Osteocyte (in vitro differentiated cells): ENCODE results near the gene ACADS. TPM values are rescaled to one million over a fixed set of nuclear protein-coding genes. Genes with fewer than 3 reads are reported as not detected.

Source experiments
- DNase-seq: peaks from one replicate; pipeline ENCODE4 v3.0.0; 2021; ENCODE audit warnings: mixed read lengths; ENCODE audit not compliant: unreplicated experiment; ENCODE audit errors: extremely low spot score
- H3K27ac Mint-ChIP-seq: one replicate; pipeline ENCODE4 v1.8.0; 2021; ENCODE audit warnings: mild to moderate bottlenecking, mixed read lengths; ENCODE audit not compliant: unreplicated experiment
- H3K27me3 Mint-ChIP-seq: one replicate; pipeline ENCODE4 v1.8.0; 2021; ENCODE audit warnings: mixed read lengths; ENCODE audit not compliant: unreplicated experiment
- H3K36me3 Mint-ChIP-seq: one replicate; pipeline ENCODE4 v1.8.0; 2021; ENCODE audit warnings: mixed read lengths; ENCODE audit not compliant: unreplicated experiment
- H3K4me1 Mint-ChIP-seq: one replicate; pipeline ENCODE4 v1.8.0; 2021; ENCODE audit warnings: mixed read lengths; ENCODE audit not compliant: unreplicated experiment
- H3K4me3 Mint-ChIP-seq: one replicate; pipeline ENCODE4 v1.8.0; 2021; ENCODE audit warnings: mild to moderate bottlenecking, moderate library complexity, mixed read lengths; ENCODE audit not compliant: unreplicated experiment
- H3K9me3 Mint-ChIP-seq: one replicate; pipeline ENCODE4 v1.8.0; 2021; ENCODE audit warnings: mixed read lengths; ENCODE audit not compliant: unreplicated experiment
- total RNA-seq: library from RNA; stranded (reverse); gene quantifications from 2 replicates; pipeline ENCODE4 v1.2.1, GENCODE V29; 2021
- TF ChIP-seq, protein P1 (sequence below): fragments of 200-600 bp; sonication (generic); IDR thresholded peaks from 2 replicates; pipeline ENCODE4 v1.5.0; 2021; ENCODE audit warnings: antibody characterized with exemption, mild to moderate bottlenecking, moderate library complexity

ACADS gene
- total RNA-seq, 1 donor from 2014 or later = 4.9 TPM

DNA sequence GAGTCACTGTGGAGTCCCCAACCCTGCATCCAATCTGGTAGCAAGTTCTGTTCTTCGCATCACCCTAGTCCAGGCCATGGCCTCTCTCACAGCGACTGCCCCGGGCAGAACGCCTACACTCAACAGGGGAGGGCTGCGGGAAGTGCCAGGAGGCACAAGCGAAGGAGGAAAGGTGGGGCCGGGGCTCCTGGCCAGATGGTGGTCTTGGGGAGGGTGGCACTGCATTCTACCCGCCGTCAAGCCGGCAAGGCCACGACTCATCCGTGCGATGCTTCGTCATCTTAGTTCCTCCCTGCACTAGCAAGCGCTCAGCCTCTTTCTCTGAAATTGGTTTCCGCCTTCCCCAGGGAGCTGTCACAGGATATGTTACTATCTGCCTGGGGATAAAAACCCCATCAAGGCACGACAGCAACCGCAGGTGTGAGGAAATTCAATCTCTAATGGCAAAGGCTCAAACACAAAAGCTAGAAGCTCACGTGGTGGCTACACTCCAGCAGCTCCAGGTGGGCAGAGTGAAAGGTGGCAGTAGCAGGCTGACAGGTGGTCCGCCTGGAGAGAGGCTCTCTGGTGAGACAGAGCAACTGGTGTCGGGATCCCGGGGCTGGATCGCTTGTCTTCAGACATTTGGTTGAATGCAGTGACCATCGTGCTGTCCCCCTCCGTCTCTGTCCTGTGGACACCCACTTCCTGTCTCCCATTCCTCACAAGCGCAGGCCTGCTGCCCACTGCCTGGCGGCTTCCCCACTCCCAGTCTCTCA lies 34.1 kb downstream of the ACADS start:
- H3K27me3 Mint-ChIP-seq = no peaks in the 10 kb centered on the region
- H3K4me3 Mint-ChIP-seq = no peak overlapping the region
- TF ChIP-seq, protein P1, sequence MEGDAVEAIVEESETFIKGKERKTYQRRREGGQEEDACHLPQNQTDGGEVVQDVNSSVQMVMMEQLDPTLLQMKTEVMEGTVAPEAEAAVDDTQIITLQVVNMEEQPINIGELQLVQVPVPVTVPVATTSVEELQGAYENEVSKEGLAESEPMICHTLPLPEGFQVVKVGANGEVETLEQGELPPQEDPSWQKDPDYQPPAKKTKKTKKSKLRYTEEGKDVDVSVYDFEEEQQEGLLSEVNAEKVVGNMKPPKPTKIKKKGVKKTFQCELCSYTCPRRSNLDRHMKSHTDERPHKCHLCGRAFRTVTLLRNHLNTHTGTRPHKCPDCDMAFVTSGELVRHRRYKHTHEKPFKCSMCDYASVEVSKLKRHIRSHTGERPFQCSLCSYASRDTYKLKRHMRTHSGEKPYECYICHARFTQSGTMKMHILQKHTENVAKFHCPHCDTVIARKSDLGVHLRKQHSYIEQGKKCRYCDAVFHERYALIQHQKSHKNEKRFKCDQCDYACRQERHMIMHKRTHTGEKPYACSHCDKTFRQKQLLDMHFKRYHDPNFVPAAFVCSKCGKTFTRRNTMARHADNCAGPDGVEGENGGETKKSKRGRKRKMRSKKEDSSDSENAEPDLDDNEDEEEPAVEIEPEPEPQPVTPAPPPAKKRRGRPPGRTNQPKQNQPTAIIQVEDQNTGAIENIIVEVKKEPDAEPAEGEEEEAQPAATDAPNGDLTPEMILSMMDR = no peak
- peaks cover 4% of the 10 kb centered on the region for H3K9me3 Mint-ChIP-seq
- H3K36me3 Mint-ChIP-seq = peaks cover 22% of the 10 kb centered on the region
- H3K4me1 Mint-ChIP-seq = peaks cover 26% of the 10 kb centered on the region
- H3K27ac Mint-ChIP-seq = peak overlapping the region; percentile 90
- DNase-seq = no peak

DNA sequence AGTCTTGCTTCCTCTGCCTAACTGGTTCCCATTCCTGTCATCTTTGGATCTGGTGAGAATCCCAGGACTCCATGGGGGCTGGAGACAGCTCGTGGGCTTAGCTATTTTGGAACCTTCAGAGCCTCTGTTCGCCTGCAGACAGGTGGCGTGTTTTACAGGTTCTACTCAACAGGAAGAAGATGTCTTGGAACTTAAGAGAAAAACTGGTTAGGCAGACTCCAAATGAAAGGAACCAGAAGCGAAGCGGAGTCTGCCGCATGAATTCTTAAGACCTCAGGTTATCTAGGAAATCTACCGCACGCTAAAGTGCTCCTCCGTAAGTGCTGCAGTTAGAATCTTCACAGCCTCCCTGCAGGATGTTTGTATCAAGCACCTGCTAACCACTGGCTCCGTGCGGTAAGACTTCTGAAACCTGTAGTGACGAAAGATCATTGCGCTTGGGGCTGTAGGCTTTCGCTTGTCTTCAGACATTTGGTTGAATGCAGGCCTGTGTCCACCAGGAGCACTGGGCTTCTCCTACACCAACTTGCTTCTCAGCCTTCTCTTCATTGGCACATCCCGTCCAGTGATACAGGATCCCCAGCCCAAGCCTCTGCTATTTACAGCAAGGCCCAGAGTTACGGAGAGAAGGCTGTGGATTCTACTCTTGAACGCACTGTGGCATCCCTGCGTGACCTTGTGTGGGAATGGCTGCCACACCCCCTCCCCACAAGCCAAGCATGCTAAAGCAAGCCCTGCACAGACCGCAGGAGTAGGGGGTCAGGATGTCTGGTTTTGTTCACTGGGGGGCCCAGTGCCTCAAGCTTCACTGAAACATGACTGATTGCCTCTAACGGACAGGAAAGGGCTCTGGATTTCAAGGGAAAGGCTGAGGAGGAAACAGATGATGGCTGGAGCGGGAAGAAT lies 35.0 kb downstream of the ACADS start:
- Mint-ChIP-seq H3K27me3 (no peaks in the 10 kb centered on the region), H3K4me3 (no peak overlapping the region), H3K36me3 (peaks cover 23% of the 10 kb centered on the region), H3K27ac (peak overlapping the region; percentile 90), H3K4me1 (peaks cover 26% of the 10 kb centered on the region), H3K9me3 (no peaks in the 10 kb centered on the region)
- TF ChIP-seq, protein P1 = no peak
- DNase-seq = no peak

DNA sequence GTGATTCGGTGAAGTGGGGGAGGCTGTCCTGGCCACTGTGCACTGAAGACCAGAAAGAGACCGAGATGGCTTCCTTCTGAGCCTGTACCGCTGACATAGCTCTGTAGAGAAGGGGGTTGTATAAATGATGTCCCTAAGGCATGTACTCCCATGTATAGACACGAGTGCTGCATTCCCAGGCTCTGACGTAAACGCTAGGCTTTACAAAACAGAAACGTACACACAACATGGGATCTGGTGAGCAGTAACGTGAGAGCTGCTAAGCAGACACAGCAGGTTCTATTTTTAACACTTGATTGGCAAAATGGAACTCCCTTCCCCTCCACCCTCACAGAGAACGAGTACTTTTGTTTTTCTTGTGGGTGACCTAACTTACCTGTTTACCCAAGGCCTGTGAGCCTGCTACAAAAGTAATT lies 35.9 kb downstream of the ACADS start:
- no peak for DNase-seq
- H3K4me1 Mint-ChIP-seq = peaks cover 26% of the 10 kb centered on the region
- H3K27ac Mint-ChIP-seq = peak overlapping the region; percentile 90
- H3K9me3 Mint-ChIP-seq = no peaks in the 10 kb centered on the region
- TF ChIP-seq, protein P1 = no peak
- H3K4me3 Mint-ChIP-seq = no peak overlapping the region
- peaks cover 31% of the 10 kb centered on the region for H3K36me3 Mint-ChIP-seq
- H3K27me3 Mint-ChIP-seq = no peaks in the 10 kb centered on the region

DNA sequence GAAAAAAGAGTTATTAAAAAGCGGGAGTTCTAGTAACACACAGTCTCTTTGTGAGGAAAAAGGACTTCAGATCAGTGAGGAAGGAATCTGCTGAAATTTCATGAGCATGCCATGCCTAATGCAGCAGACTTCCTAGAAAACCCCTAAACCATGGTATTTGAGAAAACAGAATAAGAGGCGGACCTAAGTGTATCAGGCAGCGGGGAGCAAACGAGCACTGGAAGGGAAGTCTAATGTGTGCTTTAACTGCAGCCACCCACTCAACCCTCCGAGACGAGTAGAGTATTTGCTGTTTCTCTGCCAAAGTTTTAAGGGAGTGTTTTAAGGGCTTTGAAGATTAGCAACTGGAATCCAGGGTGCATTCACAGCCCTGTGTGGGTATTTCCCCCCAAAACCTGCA lies 36.5 kb downstream of the ACADS start:
- peaks cover 23% of the 10 kb centered on the region for H3K4me1 Mint-ChIP-seq
- no peak overlapping the region for H3K4me3 Mint-ChIP-seq
- no peak for DNase-seq

More for the DNA sequence above, 36.5 kb downstream of the ACADS start:
- no peaks in the 10 kb centered on the region for H3K9me3 Mint-ChIP-seq
- TF ChIP-seq, protein P1 = no peak
- no peaks in the 10 kb centered on the region for H3K27me3 Mint-ChIP-seq
- H3K36me3 Mint-ChIP-seq = peaks cover 36% of the 10 kb centered on the region
- peak overlapping the region; percentile 90 for H3K27ac Mint-ChIP-seq
